Effector memory CD4-positive, alpha-beta T cell (primary cell): ENCODE data around the gene EXOC4.

Experiments used
- DNase-seq, 3 donors: peaks; one replicate each; pipeline ENCODE4 v3.0.0-alpha.2; 2020
- H3K27ac ChIP-seq: 2 replicates; pipeline ENCODE4 v1.7.0; 2013; ENCODE audit warnings: mild to moderate bottlenecking, low read length, moderate library complexity; ENCODE audit not compliant: insufficient read depth, poor library complexity, severe bottlenecking
- H3K27me3 ChIP-seq: replicated peaks from 2 replicates; pipeline ENCODE4 v1.7.0; 2013; ENCODE audit warnings: mild to moderate bottlenecking, low read length; ENCODE audit not compliant: insufficient read depth, control insufficient read depth, poor library complexity, severe bottlenecking
- H3K36me3 ChIP-seq: 2 replicates; pipeline ENCODE4 v1.7.0; 2013; ENCODE audit warnings: mild to moderate bottlenecking, low read length, moderate library complexity; ENCODE audit not compliant: control insufficient read depth, insufficient read depth
- H3K4me1 ChIP-seq: 2 replicates; pipeline ENCODE4 v1.7.0; 2013; ENCODE audit warnings: low read length, mild to moderate bottlenecking; ENCODE audit not compliant: control insufficient read depth, insufficient read depth, poor library complexity, severe bottlenecking
- H3K4me3 ChIP-seq: 2 replicates; pipeline ENCODE4 v1.7.0; 2013; ENCODE audit warnings: low read length, low read depth, mild to moderate bottlenecking; ENCODE audit not compliant: insufficient read depth, poor library complexity, severe bottlenecking
- H3K9me3 ChIP-seq: 2 replicates; pipeline ENCODE4 v1.7.0; 2013; ENCODE audit warnings: mild to moderate bottlenecking, low read length, moderate library complexity; ENCODE audit not compliant: control insufficient read depth

EXOC4 gene

DNA sequence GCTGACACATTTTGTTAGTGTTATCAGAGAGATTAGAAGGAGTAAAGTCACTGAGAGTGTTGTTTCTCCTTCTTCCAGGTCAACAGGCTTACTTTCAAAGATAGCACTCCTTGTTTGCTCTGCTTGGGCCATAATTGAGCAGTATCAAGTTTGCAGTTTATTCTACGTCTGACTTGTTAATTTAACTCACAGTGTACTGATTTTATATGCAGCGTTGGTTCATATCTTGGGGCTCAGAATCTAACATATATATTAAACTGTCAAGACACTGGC is 430.2 kb downstream of the EXOC4 start:
- Histone ChIP-seq H3K27me3 (no peaks in the 10 kb centered on the region), H3K9me3 (no peaks in the 10 kb centered on the region), H3K4me1 (no peaks in the 10 kb centered on the region), H3K4me3 (no peak overlapping the region), H3K36me3 (no peaks in the 10 kb centered on the region), H3K27ac (no peak overlapping the region)
- DNase-seq = no peak

DNA sequence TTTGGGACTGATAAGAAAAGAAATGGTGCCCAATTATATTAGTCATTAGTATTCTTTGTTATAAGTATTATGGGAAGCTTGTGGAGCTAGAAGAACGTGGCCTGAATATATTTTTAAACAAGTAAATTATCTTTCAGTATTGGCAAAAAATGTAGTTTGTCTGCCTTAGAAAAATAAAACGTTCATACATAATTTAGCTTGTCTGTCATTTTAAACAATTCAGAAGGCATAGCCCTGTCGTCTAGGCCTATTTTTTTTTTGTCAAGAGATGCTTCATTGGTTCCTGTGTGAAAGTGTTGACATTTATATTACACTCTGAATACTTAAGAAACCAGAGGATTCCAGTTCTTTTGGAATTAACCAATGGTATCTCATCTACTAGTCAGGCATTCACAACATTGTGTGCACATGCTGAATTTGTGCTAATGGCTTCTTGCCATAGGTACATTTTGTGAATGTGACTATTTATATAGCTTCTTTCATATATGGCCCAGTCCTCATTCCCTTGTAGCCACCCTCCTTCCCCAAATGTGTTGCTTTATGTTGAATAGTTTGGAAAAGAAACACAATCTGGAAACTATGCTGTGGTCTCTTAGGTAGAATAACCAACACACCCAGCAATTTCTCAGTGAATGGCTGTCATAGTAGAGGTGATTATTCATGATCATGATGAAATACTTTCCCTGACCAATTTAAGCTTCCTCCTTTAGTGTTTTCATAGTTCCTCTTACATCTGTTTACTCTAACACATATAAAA is 435.8 kb downstream of the EXOC4 start:
- Histone ChIP-seq H3K27ac (no peak overlapping the region), H3K9me3 (no peaks in the 10 kb centered on the region), H3K4me3 (no peak overlapping the region), H3K4me1 (no peaks in the 10 kb centered on the region), H3K27me3 (no peaks in the 10 kb centered on the region), H3K36me3 (no peaks in the 10 kb centered on the region)
- no peak for DNase-seq

DNA sequence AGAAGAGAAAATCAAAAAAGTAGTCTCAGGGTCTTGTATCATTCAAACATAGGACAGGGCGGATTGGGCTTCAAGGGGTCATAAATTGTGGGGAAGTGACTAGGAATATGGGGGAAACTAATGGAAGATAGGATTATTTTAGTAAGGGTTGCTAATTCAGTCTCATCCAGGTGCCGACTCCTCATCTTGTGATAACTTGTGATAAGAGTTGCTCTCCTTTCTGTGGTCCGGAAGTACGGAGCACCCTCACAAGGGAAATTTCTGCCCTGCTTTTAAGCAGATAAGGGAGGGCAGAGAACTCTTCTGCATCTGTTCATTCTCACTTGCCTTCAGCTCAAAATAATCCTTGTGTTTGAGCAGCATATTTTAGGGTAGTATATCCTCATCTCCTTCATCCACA is 437.9 kb downstream of the EXOC4 start:
- no peaks in the 10 kb centered on the region for H3K27me3 ChIP-seq
- no peaks in the 10 kb centered on the region for H3K4me1 ChIP-seq
- H3K9me3 ChIP-seq = no peaks in the 10 kb centered on the region
- no peaks in the 10 kb centered on the region for H3K36me3 ChIP-seq
- H3K4me3 ChIP-seq = no peak overlapping the region
- no peak overlapping the region for H3K27ac ChIP-seq
- DNase-seq = no peak

GRCh38 chr7:133691727-133692610 is 439.1 kb downstream of the EXOC4 start:
- Histone ChIP-seq H3K27ac (no peak overlapping the region), H3K36me3 (no peaks in the 10 kb centered on the region), H3K4me3 (no peak overlapping the region), H3K9me3 (no peaks in the 10 kb centered on the region), H3K4me1 (no peaks in the 10 kb centered on the region), H3K27me3 (no peaks in the 10 kb centered on the region)
- no peak for DNase-seq

GRCh38 chr7:133693281-133693680 is 440.4 kb downstream of the EXOC4 start:
- no peaks in the 10 kb centered on the region for H3K36me3 ChIP-seq
- H3K4me3 ChIP-seq = no peak overlapping the region
- DNase-seq = no peak
- no peak overlapping the region for H3K27ac ChIP-seq
- H3K9me3 ChIP-seq = no peaks in the 10 kb centered on the region
- no peaks in the 10 kb centered on the region for H3K27me3 ChIP-seq
- no peaks in the 10 kb centered on the region for H3K4me1 ChIP-seq

GRCh38 chr7:133696056-133696455 is 443.2 kb downstream of the EXOC4 start:
- Histone ChIP-seq H3K9me3 (no peaks in the 10 kb centered on the region), H3K27me3 (no peaks in the 10 kb centered on the region)
- DNase-seq = no peak

DNA sequence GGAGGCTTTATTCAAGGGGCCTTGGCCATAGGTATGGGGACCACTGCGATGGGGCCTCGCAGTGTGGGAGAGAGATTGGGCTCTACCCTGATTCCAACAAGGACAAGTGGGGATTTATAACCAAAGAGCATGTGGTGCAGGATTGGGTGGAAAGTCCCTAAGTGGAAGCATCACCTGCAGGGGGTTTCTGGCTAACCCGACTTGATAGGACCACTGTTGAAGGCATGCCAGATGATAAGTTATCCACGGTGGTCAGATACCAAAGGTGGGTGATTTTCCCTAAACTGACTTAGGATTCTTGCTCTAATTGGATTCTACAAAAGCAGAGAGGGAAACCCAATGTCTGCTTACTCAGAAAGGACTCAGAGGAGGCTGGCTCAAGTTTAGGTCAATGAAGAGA is 444.7 kb downstream of the EXOC4 start:
- Histone ChIP-seq H3K36me3 (no peaks in the 10 kb centered on the region), H3K4me1 (no peaks in the 10 kb centered on the region), H3K4me3 (no peak overlapping the region), H3K27me3 (no peaks in the 10 kb centered on the region), H3K27ac (no peak overlapping the region), H3K9me3 (no peaks in the 10 kb centered on the region)
- DNase-seq = no peak

More at GRCh38 chr7:133696056-133696455, 443.2 kb downstream of the EXOC4 start:
- Histone ChIP-seq H3K36me3 (no peaks in the 10 kb centered on the region), H3K4me3 (no peak overlapping the region), H3K4me1 (no peaks in the 10 kb centered on the region), H3K27ac (no peak overlapping the region)

DNA sequence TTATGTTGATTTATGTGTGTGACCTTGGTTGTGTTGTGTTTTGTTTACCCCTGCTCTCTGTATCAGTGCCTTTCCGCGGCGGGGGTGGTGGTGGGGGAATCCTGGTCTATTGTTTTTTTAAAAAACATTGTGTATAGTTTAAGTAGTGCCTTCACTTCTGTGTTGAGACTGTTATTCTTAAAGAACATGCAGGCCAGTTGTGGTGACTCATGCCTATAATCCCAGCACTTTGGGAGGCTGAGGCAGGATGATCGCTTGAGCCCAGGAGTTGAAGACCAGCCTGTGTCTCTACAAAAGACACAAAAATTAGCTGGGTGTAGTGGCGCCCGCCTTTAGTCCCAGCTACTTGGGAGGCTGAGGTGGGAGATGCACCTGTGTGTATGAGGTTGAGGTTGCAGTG is 445.2 kb downstream of the EXOC4 start:
- Histone ChIP-seq H3K4me1 (no peaks in the 10 kb centered on the region), H3K27me3 (no peaks in the 10 kb centered on the region), H3K27ac (no peak overlapping the region), H3K9me3 (no peaks in the 10 kb centered on the region), H3K4me3 (no peak overlapping the region), H3K36me3 (no peaks in the 10 kb centered on the region)
- no peak for DNase-seq

- Histone ChIP-seq H3K27ac (no peak overlapping the region), H3K4me3 (no peak overlapping the region), H3K9me3 (no peaks in the 10 kb centered on the region), H3K4me1 (no peaks in the 10 kb centered on the region), H3K27me3 (no peaks in the 10 kb centered on the region), H3K36me3 (no peaks in the 10 kb centered on the region)
- no peak for DNase-seq
Observed at GRCh38 chr7:133699386-133699785, 446.5 kb downstream of the EXOC4 start.

GRCh38 chr7:133702078-133702477 is 449.2 kb downstream of the EXOC4 start:
- no peak overlapping the region for H3K4me3 ChIP-seq
- H3K36me3 ChIP-seq = no peaks in the 10 kb centered on the region
- H3K4me1 ChIP-seq = no peaks in the 10 kb centered on the region
- no peaks in the 10 kb centered on the region for H3K27me3 ChIP-seq
- no peak overlapping the region for H3K27ac ChIP-seq
- DNase-seq = no peak
- no peaks in the 10 kb centered on the region for H3K9me3 ChIP-seq
